NCI-H774 (cell line): ENCODE results near the gene ACTR1A.
"Not testable (repeated sequence)": the region's sequence is repeated elsewhere in the genome, so short reads cannot be mapped to it uniquely, and the experiment has no call there.

Experiments
- DNase-seq: peaks from one replicate; lab custom pipeline; 2025; lab: John Stamatoyannopoulos, UW

The ACTR1A gene

GRCh38 chr10:102502337-102503151 is at the start of gene ACTR1A:
TSS of gene ACTR1A (minus strand) at chr10:102502712. CDS start at chr10:102502647, 65 bp downstream.
- peak; percentile 88 for DNase-seq

GRCh38 chr10:102550636-102551210 is 48.2 kb upstream of the ACTR1A start:
- DNase-seq, result no peak

GRCh38 chr10:102549549-102549948 is 47.0 kb upstream of the ACTR1A start:
- no peak for DNase-seq

- no peak for DNase-seq
Observed at GRCh38 chr10:102546606-102547320, 44.3 kb upstream of the ACTR1A start.

- DNase-seq, result no peak
Observed at GRCh38 chr10:102545997-102546396, 43.5 kb upstream of the ACTR1A start.

DNA sequence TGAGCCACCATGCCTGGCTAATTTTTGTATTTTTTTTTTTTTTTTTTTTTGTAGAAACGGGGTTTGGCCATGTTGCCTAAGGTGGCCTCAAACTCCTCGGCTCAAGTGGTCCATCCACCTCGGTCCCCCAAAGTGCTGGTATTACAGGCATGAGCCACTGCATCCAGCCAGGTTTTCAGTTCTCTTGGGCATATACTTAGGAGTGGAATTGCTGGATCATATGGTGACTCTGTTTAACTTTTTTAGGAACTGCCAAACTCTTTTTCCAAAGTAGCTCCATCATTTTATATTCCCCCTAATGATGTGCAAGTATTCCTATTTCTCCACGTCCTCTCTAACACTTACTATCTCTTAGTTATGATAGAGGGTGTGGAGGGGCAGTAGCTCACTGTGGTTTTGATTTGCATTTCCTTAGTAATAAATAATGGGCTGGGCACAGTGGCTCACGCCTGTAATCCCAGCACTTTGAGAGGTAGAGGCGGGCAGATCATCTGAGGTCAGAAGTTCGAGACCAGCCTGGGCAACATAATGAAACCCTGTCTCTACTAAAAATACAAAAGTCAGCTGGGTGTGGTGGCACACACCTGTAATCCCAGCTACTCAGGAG is 42.9 kb upstream of the ACTR1A start:
- no peak for DNase-seq

- no peak for DNase-seq
Observed at GRCh38 chr10:102542800-102543418, 40.4 kb upstream of the ACTR1A start.

DNA sequence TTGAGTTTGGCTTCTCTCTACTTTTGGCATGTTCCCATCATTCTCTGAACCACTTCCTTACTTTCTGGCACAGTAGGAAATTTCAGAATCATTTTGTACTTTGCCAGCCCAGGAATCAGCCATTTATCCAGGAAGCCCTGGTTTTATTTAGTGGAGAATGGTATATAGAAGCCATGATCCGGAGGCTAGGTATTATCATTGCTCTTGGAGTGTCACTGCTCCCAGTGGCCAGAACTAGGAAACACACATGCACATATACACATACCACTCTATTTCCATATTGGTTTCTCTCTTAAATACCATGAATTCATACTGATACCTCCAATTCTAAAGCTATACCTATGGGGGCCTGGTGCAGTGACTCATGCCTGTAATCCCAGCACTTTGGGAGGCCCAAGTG is 37.5 kb upstream of the ACTR1A start:
- no peak for DNase-seq

DNA sequence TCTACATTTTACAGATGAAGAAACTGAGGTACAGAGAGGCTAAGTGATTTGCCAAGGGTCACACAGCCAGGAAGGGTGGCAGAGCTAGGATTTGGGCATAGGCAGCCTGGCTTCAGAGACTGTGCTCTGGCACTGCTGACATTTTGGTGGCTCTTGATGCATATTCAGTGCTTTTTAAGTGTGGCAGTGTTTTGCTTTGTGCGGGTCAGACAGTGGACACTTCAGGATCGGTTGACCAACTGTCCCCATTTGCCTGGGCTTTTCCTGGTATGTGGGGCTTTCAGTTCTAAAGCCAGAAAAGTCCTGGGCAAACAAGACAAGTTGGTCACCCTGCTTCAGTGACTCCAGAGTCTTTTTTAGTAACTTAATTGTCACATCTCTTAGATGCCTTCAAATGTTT is 36.3 kb upstream of the ACTR1A start:
- no peak for DNase-seq

GRCh38 chr10:102537948-102538347 is 35.4 kb upstream of the ACTR1A start:
- DNase-seq, result no peak

DNA sequence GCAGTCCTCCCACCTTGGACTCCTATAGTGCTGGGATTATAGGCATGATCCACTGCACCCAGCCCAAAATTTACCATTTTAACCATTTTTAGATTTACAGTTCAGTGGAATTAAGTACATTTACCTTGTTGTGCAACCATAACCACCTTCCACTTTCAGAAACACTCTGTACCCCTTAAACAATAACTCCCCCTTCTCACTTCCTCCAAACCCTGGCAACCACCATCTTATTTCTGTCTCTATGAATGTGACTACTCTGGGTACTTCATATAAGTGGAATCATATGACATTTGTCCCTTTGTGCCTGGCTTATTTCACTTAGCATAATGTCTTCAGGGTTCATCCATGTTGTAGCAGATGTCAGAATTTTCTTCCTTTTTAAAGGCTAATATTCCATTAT is 34.9 kb upstream of the ACTR1A start:
- DNase-seq, result no peak

- no peak for DNase-seq
Observed at GRCh38 chr10:102535481-102536147, 33.1 kb upstream of the ACTR1A start.

- DNase-seq, result not testable (repeated sequence)
Observed at GRCh38 chr10:102534966-102535365, 32.5 kb upstream of the ACTR1A start.

GRCh38 chr10:102534333-102534732 is 31.8 kb upstream of the ACTR1A start:
- no peak for DNase-seq

DNA sequence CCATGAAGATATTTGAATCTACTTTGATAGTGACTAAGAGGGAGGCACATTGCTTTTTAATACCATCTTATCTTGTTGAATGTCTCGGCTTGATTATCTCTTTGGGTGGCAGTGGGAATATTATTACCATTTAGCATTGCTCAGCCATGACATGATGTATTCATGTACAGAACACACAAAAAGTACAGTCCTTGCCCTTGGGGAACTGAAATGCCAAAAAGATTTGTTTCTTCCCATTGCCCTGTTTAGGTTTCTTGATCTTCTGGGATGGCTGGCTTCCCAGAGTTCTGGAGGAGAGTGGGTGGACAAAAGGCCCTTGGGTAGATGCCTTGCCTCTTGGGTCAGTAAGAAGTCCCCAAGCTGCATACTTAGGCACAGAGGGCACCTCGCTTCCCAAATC is 25.0 kb upstream of the ACTR1A start:
- no peak for DNase-seq

- no peak for DNase-seq
Observed at GRCh38 chr10:102524746-102525145, 22.2 kb upstream of the ACTR1A start.

GRCh38 chr10:102523250-102524029 is 20.9 kb upstream of the ACTR1A start:
- DNase-seq, result no peak

GRCh38 chr10:102522874-102523249 is 20.4 kb upstream of the ACTR1A start:
- no peak for DNase-seq

GRCh38 chr10:102519246-102519825 is 16.8 kb upstream of the ACTR1A start:
- no peak for DNase-seq

DNA sequence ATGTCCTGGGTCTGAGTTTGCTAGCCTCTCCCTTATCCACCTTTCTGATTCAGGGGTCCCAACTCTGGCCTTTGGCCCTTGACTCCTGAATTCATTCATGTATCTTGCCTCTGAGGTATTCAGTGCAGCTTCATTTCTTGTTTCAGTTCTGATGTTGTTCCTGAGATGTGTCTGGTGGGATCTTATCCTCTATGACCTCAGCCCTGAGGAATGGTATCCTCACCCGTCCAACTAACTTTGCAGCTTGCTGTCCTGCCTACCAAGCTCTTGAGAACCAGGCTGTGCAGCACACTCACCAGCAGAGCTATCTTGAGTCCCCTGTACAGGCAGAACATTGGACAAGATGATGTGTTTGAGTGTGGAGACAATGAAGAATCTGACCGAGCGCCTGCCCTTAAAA is 15.0 kb upstream of the ACTR1A start:
- DNase-seq, result no peak
